COLO668 (cell line): ENCODE results near the gene RORC.

Source experiments
- DNase-seq: peaks from one replicate; lab custom pipeline; 2025; ENCODE audit not compliant: unreplicated experiment; lab: John Stamatoyannopoulos, UW

The RORC gene

DNA sequence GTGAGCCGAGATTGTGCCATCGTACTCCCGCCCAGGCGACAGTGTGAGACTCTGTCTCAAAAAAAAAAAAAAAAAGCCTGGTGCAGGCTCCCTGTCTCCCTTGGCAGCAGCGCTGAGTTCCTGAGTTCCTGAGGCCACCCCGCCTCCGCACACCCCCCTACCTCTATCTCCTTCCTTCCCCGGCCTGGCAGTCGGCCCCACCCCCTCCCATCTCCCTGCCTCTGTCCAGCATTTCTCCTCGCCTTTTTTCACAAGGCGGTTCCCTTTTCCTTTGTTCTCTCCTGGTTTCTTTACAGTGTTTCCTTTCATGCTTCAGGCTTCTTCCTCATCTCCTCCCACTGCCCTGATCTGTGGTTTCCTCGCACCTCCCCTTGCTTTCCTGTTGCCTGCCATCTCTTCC lies 2.7 kb downstream of the RORC start:
- DNase-seq = no peak

DNA sequence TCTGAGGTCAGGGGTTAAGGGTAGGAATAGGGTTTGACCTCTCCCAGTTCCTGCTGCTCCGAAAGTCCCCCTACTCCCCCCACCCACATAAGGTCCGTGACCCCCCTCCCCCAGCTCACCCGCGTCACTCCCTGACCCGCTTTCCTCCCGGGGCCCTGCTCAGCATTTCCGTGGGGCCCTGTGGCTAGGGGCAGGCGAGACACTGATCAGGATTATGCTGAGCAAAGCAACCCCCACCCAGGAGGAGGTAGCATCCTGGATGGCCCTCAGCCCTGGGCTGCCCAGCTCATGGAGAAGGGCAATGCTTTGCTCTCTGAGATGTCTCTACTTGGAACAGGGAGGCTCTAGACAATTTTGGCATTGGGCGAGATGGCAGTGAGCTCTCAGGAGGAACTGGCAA lies 3.7 kb downstream of the RORC start:
- no peak for DNase-seq

DNA sequence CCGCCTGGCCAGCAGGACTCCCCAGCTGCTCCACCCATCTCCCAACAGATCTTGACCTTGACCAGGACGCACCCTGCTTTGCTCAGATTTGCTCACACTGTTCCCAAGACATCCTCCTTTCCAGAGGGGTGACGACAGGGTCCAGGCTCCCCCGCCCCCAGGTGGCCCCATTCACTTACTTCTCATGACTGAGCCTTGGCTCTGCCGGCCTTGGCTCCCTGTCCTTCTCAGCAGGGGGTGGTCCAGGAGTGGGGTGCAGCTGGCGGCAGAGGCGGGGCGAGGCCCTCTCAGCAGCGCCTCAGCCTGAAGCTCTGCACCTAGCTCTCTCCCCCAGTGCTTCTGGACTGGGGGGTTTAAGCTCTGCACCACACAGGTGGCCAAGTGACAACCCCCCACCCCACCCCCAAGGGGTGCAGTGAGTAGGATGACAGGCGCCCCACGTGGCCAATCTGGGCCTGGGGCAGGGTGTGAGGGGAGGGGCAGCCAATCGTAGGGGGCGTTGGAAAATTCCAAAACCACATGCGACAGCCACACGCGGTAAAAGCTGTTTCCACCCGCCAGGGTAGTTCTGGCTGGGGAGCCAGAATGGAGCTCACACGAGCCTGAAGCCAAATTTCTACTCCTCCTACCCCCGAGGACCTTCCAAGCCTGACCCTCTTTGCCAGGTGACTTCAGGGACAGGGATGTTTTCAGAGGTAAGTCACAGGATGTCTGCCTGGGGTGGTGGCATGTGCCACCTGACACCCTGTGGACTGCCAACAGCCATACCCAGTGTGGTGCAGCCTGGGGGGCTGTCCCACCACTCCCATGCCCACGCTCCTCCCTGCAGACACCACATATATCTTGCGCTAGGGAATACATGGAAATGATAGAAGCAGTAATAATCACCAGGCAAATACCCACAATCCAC lies 5.6 kb downstream of the RORC start:
- no peak for DNase-seq

DNA sequence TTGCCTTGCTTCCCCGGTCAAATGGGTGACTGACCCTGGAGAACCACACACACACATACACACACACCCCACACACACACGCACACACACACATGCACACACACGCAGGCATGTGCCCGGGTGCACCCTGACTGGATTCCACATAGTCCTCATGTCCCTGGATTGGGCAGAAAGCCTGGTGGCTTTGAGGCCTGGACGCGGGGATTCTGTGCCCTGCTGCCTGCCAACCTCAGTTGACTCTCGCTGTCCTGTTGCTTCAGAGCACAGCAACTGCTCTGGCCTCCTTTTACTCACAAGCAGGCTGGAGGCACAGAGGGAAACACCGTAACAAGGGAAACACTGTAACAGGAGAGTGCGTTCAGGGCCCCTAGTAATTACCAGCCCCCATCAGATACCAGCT lies 6.4 kb downstream of the RORC start:
- DNase-seq = no peak

DNA sequence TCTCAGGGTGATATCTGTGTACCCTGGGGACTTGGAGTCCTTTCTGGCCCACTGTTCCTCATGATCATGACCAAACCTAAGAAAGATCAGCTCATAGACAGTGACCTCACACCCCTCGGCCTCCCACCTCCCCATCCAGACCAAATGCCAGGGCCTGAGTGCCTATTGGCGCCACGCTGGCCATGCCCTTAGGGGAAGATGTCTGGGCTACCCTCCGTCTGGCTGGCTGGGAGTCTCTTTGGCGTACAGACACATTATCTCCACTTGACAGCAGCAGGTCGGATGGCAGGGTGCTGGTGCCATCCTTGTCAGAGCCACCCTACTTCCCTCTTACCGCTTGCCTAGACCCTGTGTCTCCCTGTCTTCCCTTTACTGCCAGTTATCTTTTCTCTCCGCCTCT lies 8.4 kb downstream of the RORC start:
- no peak for DNase-seq

DNA sequence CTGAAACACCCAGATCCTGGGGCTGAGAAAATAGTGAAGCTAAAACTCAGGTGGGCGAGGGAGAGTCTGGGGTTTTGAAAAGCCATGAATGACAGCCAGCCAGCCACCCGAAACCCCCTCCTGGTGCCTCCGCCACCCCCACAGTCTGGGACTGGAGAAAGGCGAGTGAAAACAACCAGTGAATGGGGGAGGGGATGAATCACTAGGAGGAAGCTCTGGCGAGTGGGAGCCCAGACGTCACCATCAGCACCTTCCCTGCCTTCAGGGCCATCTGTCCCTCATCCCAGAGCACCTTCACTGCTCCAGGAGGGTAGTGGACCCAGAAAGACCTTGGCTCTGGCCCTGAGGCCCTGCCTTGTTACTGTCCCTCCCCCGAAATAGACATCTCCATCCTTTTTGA lies 9.2 kb downstream of the RORC start:
- DNase-seq = no peak

DNA sequence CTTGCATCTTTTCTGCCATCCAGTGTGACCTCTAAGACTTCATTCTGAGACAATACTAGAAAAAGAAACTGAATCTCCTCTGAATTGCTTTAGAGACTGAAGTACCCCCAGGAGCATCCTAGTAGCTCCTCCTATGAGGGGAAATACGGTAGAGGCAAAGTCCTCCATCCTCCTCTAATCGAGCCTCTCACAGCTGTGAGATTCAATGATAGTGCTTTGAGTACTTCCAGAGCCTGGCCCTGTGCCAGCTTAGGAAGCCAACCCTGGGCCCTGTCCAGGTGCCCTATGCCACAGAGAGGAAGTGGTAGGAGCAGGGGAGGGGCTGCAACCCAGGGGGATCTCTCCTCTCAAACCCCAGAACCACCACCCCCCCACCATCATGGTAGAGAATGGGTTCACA lies 10.7 kb downstream of the RORC start:
- DNase-seq = peak; percentile 81

DNA sequence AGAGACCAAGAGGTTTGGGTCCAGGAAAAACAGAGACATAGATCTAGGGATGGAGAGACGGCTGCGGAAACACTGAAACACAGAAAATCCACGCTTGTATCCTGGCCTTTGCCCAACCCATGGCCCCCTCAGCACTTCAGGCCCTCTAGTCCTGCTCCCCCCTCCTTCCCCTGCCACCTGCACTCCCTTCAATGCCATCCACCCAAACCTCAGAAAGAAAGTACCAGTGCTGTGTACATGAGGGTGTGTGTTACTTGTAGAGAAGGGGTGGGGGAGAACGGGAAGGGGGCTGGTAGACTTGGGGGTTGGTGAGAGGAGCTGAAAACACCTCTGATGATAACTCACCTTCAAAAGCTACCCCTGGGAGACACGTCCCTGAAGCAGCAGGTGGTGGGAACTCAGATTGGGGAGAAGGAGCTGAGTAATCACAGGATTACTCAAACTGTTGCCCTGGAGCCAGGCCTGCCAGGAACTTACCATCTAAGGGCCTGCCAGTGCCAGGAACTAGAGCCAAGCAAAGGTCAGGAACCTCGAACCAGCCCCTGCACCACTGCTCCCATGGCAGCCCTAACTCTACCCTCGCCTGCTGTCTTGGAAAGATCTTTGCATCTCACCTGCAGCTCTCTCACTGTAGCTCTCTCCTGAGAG lies 11.5 kb downstream of the RORC start:
- DNase-seq = no peak

DNA sequence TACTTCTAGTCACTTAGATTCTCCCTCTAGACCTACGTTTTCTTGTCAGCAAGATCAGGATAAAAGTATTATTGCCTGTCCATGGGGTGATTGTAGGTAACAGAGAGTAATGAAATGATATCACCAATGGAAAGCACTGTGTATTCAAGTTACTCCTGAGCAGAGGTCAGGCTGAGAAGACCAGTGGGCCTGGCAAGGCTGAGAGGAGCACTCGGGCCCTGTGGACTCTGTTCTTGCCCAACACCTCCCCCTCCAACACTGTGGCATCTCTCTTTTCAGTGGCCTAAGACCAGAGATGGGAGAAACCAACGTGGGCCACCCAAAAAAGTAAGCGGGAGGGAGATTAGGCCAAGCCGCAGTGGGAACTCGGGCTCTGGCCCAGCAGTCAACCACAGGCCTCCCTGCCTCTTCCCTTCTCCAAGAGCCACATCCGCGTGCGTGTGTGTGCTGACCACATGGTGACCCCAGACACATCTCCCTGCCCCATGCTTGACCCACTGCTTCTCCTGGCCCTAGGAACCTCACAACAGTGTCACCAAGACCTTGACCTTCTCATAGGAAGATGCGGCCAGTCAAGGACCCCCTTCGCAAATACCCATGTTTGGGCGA lies 12.3 kb downstream of the RORC start:
- no peak for DNase-seq

DNA sequence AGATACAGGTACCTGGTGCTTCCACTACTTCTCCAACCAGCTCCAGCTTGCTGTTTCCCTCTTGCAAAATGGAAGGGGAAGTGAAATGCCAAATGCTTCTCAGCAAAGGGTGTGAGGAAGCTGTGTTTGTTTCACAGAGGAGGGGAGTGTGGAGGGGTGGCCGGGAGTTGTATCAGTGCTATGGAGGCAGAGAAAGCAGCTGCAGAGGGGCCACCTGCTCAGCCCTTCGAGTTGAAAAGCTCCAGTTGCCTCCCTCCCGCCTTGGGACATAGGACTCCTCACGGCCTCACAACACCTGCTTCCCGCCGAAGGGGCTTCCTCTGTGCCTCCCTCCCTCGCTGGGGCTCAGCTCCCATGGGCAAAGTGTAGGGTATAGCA lies 14.3 kb downstream of the RORC start:
- peak; percentile 24 for DNase-seq

DNA sequence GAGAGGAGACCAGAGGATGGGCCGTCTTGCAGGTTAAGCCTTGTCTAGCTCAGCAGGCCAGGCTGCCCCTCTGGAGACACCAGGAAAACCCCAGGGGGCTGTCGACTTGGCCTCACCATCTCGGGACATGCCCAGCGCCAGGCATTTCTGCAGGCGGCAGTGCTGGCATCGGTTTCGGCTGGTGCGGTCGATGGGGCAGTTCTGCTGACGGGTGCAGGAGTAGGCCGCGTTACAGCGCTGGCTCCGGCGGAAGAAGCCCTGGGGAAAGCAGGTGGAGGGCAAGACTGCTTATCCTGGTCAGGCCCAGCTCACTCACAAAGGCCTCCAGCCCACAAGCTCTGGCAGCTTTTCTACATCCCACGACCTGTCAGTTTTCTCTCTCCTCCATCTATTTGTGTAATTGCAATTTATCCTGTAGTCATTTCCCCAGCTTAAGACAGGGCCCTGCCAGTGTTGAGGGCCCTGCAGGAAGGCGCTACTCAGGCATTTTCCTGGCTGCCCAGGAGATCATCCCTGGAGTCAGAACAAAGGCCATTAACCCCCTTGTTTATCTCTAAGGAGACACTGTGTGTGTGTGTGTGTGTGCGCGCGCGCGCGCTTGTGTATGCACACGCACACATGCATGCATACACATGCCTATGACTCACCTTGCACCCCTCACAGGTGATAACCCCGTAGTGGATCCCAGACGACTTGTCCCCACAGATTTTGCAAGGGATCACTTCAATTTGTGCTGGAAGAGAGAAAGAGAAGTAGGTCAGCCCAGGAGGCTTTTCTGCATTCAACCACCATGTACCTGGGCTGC lies 14.9 kb downstream of the RORC start:
- peak; percentile 18 for DNase-seq

DNA sequence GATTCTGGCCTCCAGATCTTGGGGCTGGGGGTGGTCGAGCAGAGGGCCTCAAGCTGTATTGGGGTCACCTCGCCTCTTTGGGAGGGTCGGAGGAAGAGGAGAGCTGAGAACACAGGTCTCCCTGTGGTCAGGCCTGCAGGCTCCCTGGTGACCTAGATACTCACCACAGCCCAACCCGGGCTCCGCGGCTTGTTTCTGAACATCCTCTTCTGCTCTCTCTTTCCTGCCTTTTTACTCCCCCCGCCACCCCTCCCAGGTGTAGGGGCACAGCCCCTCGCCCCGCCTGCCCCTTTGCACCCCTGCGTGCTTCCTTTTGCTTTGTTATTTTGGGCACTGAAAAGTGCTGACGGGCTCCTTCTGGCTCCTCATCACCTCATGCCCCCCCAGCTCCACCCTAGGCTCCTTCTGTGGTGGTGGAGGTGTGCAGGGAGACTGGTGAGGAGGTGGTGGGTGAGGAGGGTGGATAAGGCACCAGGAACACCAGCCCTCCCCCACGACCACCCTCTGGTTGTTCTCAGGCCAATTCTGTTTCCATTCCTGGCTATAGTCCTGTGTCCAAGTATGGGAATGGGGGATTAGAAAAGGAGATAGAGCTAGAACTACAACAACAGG lies 15.8 kb downstream of the RORC start:
- no peak for DNase-seq

DNA sequence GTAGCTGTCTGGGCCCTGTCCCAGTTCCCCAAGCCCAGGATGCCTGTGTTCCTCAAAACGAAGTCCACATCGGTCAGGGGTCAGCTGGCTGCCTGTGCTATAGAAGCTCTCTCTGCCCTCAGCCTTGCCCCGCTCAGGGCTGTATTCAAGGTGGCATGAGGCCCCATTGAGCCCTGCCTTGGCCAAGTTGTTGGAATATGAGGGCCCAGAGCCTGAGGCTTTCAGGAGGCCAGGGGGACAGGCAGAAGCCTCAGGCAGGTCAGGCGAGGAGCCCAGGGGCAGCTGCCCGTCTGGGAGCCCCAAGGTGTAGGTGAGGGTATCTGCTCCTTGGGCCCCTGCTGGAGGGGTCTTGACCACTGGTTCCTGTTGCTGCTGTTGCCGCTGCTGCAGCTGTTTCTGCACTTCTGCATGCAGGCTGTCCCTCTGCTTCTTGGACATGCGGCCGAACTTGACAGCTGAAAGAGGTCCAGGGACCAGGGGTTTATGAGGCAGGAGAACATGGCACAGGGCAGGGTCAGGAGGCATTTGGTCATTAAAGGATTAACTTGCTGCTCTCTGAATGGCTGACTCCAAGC lies 16.5 kb downstream of the RORC start:
- no peak for DNase-seq

DNA sequence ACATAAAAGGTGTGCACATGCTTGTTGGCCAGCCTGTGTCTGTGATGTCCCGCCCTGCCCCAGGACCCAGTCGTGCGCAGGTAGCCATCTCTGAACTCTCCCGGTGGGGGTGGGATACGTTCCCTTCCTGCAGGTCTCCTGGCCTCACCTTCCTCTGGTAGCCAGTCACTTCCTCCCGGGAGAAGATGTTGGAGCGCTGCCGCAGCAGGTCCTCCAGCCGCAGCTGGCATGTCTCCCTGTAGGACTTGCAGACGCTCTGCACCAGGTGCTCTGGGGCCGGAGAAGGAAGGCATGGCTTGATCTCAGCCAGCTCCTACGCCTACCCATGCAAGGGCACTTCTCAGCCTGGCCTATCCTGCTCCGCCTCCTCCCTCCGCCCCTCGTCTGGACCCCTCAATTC lies 17.2 kb downstream of the RORC start:
- no peak for DNase-seq

DNA sequence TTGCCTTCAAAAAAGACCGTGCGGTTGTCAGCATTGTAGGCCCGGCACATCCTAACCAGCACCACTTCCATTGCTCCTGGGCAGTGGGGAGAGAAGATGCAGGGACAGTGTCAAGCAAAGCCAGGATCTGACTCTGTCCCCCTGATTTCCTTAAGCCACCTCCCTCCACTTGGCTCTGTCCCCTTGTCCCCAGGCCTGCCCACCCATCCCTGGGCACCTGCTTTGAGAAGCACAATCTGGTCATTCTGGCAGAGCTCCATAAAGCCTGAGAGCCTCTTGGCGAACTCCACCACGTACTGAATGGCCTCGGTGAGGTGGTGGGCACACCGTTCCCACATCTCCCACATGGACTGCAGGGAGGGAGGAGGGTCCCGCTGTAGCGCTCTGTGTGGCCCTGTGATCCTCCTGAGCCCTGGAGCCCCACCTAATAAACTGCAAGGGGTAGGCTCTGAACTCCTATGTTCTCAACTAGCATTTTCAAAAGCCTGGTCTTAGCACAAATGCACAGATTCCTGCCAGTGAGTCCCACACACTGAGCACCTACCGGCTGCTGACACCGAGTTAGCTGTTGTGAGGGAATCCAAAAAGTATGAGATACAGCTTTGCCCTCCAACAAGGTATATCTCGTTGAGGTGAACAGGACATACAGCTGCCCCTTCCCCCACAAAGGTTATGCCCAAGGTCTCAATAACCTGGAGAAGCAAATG lies 18.2 kb downstream of the RORC start:
- no peak for DNase-seq

DNA sequence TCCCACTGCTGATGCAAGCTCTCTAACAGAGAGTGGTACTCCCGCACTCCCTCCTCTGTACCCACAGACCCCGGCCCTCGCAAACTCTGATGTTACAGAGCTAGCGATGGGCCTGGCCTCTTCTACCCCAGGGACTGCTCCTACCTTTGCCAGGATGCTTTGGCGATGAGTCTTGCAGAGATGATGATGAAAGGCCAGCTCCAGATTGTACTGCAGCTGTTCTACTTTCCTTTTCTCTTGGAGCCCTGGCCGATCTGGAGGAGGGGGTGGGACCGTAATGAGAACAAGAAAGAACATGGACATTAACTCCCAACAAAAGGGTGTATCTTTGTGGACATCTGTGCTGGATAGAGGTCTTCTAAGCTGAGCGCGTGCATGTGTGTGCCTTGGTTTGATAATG lies 20.4 kb downstream of the RORC start:
- no peak for DNase-seq

DNA sequence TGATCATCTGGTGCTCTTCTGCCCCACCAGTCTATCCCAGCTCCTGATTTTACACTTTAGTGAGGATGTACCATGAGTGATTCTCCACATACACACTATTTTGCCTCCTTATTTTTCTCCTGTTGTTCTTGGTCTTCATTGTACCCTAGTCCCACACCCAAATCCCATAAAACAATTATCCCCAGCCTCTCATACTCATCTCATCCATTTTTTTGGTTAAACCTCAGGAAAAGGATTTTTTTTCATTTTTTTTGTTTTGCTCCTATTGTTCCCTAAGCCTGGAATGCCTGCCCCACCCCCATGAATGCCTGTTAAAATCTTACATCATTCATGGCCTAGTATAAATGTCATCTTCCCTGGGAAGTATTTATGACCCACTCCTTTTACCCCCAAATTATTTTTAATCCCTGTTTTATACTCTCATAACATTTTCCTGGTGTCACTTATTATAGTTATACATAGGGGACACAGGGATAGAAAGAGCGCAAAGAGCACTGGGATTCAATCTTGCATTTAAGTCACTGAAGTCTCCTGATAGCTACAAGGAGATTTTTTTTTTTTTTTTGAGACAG lies 21.5 kb downstream of the RORC start:
- no peak for DNase-seq

DNA sequence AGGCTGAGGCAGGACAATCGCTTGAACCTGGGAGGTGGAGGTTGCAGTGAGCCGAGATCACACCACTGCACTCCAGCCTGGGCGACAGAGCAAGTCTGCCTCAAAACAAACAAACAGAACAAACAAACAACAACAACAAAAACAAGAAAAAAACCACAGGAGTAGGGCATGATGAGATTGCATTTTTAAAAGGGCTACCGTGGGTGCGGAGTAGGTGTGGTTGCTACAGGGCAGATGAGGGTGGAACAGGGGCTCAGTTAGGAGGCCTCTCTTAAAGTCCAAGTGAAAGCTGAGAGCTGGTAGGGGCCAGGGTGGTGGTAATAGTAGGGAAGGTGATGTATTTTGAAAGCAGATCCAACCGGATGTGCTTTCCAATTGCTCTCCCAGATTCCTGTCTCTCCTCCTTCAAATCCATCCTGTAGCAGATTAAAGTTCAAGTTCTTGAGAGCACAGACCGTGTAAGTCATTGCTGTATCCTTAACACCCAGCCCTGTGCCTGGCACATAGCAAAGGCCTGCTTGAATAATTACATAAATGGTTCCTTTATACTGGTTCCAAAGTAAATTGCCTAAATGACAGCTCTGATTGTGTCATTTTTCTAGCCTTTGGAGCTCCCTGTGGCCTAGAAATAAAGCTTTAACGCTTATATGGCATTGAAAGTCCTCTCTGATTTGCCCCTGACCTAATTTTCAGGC lies 22.2 kb downstream of the RORC start:
- no peak for DNase-seq

DNA sequence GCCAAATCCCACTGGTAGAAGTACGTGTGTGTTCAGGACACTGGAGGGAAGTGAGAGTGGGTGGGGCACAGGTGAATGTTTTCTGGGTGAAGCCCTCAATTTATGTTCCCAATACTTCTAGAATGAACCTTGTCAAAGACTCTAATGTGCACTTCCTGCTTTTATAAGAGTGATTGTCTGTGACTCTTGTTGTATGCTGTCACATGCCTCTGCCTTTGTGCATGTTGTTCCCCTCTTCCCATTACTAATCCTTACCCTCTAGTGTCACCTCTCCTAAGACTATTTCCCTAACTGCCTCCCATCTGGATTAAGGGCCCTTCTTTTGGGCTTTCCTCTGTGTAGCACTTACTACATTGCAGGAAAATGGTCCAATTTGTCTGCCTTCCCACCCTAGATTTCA lies 23.8 kb downstream of the RORC start:
- no peak for DNase-seq
